Upper lobe of left lung (tissue), 6 donors: ENCODE measurements around the gene CMTM8. TPM values are rescaled to one million over a fixed set of nuclear protein-coding genes. Genes with fewer than 3 reads are reported as not detected.

Experiments used
- ATAC-seq, 2 donors: fragments of 200-7000 bp; cut with Tn5 transposase; one replicate each; pipeline ENCODE4 v1.9.1; 2022; ENCODE audit warnings: mild to moderate bottlenecking in 2 of 2, moderate library complexity in 2 of 2; ENCODE audit not compliant: low FRiP score in 2 of 2
- DNase-seq, 2 donors: peaks; one replicate each; pipeline ENCODE4 v3.0.0-alpha.2; 2019 to 2020
- H3K27ac ChIP-seq, 4 donors: fragments of 200-600 bp; sonication (generic); one replicate each; pipeline ENCODE4 v1.5.1; 2016 to 2019
- H3K27me3 ChIP-seq, 4 donors: fragments of 200-600 bp; sonication (generic); one replicate each; pipeline ENCODE4 v1.5.1; 2017 to 2019
- H3K36me3 ChIP-seq, 4 donors: fragments of 200-600 bp; sonication (generic); one replicate each; pipeline ENCODE4 v1.5.1; 2016 to 2019
- H3K4me1 ChIP-seq, 4 donors: fragments of 200-600 bp; sonication (generic); one replicate each; pipeline ENCODE4 v1.5.1; 2018 to 2019
- H3K4me3 ChIP-seq, 4 donors: fragments of 200-600 bp; sonication (generic); one replicate each; pipeline ENCODE4 v1.5.1; 2017 to 2019; ENCODE audit warnings: mild to moderate bottlenecking in 2 of 4, moderate library complexity in 1 of 4
- H3K9me3 ChIP-seq, 4 donors: fragments of 200-600 bp; sonication (generic); one replicate each; pipeline ENCODE4 v1.5.1; 2018 to 2019
- CTCF ChIP-seq, 6 experiments: fragments of 450-650 bp in 4 of 6; fragments of 200-600 bp in 2 of 6; sonication (generic) in 2 of 6; IDR thresholded peaks; one replicate each; pipeline ENCODE4 v1.5.1; 2016 to 2019; ENCODE audit warnings: antibody characterized with exemption in 6 of 6
- EP300 ChIP-seq, 4 donors: sonication (generic); formaldehyde crosslinking; IDR thresholded peaks; one replicate each; pipeline ENCODE4 v1.5.1; 2017; ENCODE audit warnings: antibody characterized with exemption in 4 of 4, control low read depth in 2 of 4
- POLR2A ChIP-seq, 4 donors: fragments of 450-650 bp; IDR thresholded peaks; one replicate each; pipeline ENCODE4 v1.5.1; 2016 to 2017; ENCODE audit warnings: antibody characterized with exemption in 4 of 4, mild to moderate bottlenecking in 2 of 4
- POLR2AphosphoS5 ChIP-seq, 2 donors: sonication (generic); formaldehyde crosslinking; IDR thresholded peaks; one replicate each; pipeline ENCODE4 v1.5.1; 2017; ENCODE audit warnings: antibody characterized with exemption in 2 of 2
- WGBS, 2 donors: methylation state at CpG; one replicate each; pipeline ENCODE4 v1.1.5; 2017 to 2018; 5-methylcytosine and 5-hydroxymethylcytosine counted together
- total RNA-seq, 6 donors: library from RNA; depleted of rRNA in 4 of 6; stranded (reverse); fragments of >200 nt in 4 of 6; gene quantifications; one replicate each; pipeline versions ENCODE4 v1.1.0 to v1.2.1, GENCODE V29; 2016 to 2021
- donor health status: DM: no; HTN: no; CAD: no; lungs with moderate emphysema.
- donor health status: DM: no; HTN: yes; CAD: no; lungs with severe emphysema.

The CMTM8 gene
- total RNA-seq, 6 donors from 2014 or later, result 10.5 to 28.9 (median 19.6) TPM

- H3K9me3 ChIP-seq, result no peaks in the 10 kb centered on the region
- H3K4me1 ChIP-seq, result peaks cover 0 to 32% (median 6%) of the 10 kb centered on the region in 4 donors
- H3K4me3 ChIP-seq, result no peak overlapping the region
- 94 to 95% methylated on average over 2 of the region's 2 CpGs for WGBS, 2 donors
- TF ChIP-seq EP300 (IDR thresholded peaks at IDR 0.05) (no peak), POLR2AphosphoS5 (IDR thresholded peaks at IDR 0.05) (no peak), CTCF (IDR thresholded peaks at IDR 0.05) (no peak), POLR2A (IDR thresholded peaks at IDR 0.05) (no peak)
- no peaks in the 10 kb centered on the region for H3K36me3 ChIP-seq
- ATAC-seq (no peak), DNase-seq (no peak)
- H3K27ac ChIP-seq, result no peak overlapping the region
- no peaks in the 10 kb centered on the region for H3K27me3 ChIP-seq
Observed at GRCh38 chr3:32319607-32320006, 81.1 kb downstream of the CMTM8 start.

GRCh38 chr3:32320080-32320479, 81.6 kb downstream of the CMTM8 start:
- H3K27ac ChIP-seq, result no peak overlapping the region
- DNase-seq (no peak), ATAC-seq (no peak)
- H3K4me3 ChIP-seq, result no peak overlapping the region
- TF ChIP-seq POLR2A (IDR thresholded peaks at IDR 0.05), result no peak
- no peak for TF ChIP-seq CTCF (IDR thresholded peaks at IDR 0.05)
- TF ChIP-seq EP300 (IDR thresholded peaks at IDR 0.05), result no peak
- TF ChIP-seq POLR2AphosphoS5 (IDR thresholded peaks at IDR 0.05), result no peak
- H3K27me3 ChIP-seq, result no peaks in the 10 kb centered on the region
- WGBS, 2 donors, result 82 to 85% methylated on average over 6 of the region's 6 CpGs
- H3K36me3 ChIP-seq, result no peaks in the 10 kb centered on the region
- H3K9me3 ChIP-seq, result no peaks in the 10 kb centered on the region
- peaks cover 0 to 32% (median 6%) of the 10 kb centered on the region in 4 donors for H3K4me1 ChIP-seq

- no peaks in the 10 kb centered on the region for H3K36me3 ChIP-seq
- TF ChIP-seq POLR2A (IDR thresholded peaks at IDR 0.05), result no peak
- no peak for TF ChIP-seq CTCF (IDR thresholded peaks at IDR 0.05)
- no peak for TF ChIP-seq POLR2AphosphoS5 (IDR thresholded peaks at IDR 0.05)
- H3K4me1 ChIP-seq, result peaks cover 0 to 32% (median 6%) of the 10 kb centered on the region in 4 donors
- no peaks in the 10 kb centered on the region for H3K27me3 ChIP-seq
- no peak overlapping the region for H3K27ac ChIP-seq
- DNase-seq (peak in 1 of 2 donors; percentile 25), ATAC-seq (no peak)
- WGBS, 2 donors, result 53 to 54% methylated on average over 16 of the region's 16 CpGs
- no peak overlapping the region for H3K4me3 ChIP-seq
- no peaks in the 10 kb centered on the region for H3K9me3 ChIP-seq
Observed at GRCh38 chr3:32321095-32321790, 82.8 kb downstream of the CMTM8 start.

GRCh38 chr3:32322311-32322710, 83.8 kb downstream of the CMTM8 start:
- no peaks in the 10 kb centered on the region for H3K27me3 ChIP-seq
- 83 to 94% methylated on average over 1 of the region's 1 CpG for WGBS, 2 donors
- DNase-seq (no peak), ATAC-seq (no peak)
- H3K4me3 ChIP-seq, result no peak overlapping the region
- no peaks in the 10 kb centered on the region for H3K9me3 ChIP-seq
- TF ChIP-seq EP300 (IDR thresholded peaks at IDR 0.05) (no peak), CTCF (IDR thresholded peaks at IDR 0.05) (no peak), POLR2A (IDR thresholded peaks at IDR 0.05) (no peak), POLR2AphosphoS5 (IDR thresholded peaks at IDR 0.05) (no peak)
- H3K4me1 ChIP-seq, result peaks cover 0 to 32% (median 6%) of the 10 kb centered on the region in 4 donors
- H3K36me3 ChIP-seq, result no peaks in the 10 kb centered on the region
- no peak overlapping the region for H3K27ac ChIP-seq

GRCh38 chr3:32323604-32324003, 85.1 kb downstream of the CMTM8 start:
- ATAC-seq (no peak), DNase-seq (no peak)
- peaks cover 0 to 32% (median 6%) of the 10 kb centered on the region in 4 donors for H3K4me1 ChIP-seq
- no peaks in the 10 kb centered on the region for H3K9me3 ChIP-seq
- no peaks in the 10 kb centered on the region for H3K36me3 ChIP-seq
- TF ChIP-seq POLR2A (IDR thresholded peaks at IDR 0.05), result no peak
- no peak for TF ChIP-seq CTCF (IDR thresholded peaks at IDR 0.05)
- no peak for TF ChIP-seq EP300 (IDR thresholded peaks at IDR 0.05)
- no peak for TF ChIP-seq POLR2AphosphoS5 (IDR thresholded peaks at IDR 0.05)
- no peaks in the 10 kb centered on the region for H3K27me3 ChIP-seq
- H3K4me3 ChIP-seq, result no peak overlapping the region
- WGBS, 2 donors, result 53 to 70% methylated on average over 4 of the region's 4 CpGs
- H3K27ac ChIP-seq, result no peak overlapping the region
